Measurements from ENCODE around the gene HOXC11. TPM values are rescaled to one million over a fixed set of nuclear protein-coding genes. Genes with fewer than 3 reads are reported as not detected.

HOXC11 gene
- 1 to 10 TPM in 4 of 10 donors, under 1 TPM in 2, not detected in 4; 0.08 to 9.7 (median 2.8) TPM for polyA plus RNA-seq (ENCODE audit: insufficient read length in 10 of 10)
- long read RNA-seq, donor 1, result 0 reads
- long read RNA-seq, donor 2, partial matches to known transcripts, result 0 of 1 reads
- long read RNA-seq, donor 2, other reads (novel, unspliced or antisense), result 0 of 1 reads
- long read RNA-seq, donor 3, result 0 reads
- long read RNA-seq, donor 4, result 0 reads
- long read RNA-seq, donor 5, result 0 reads
- long read RNA-seq, donor 6, result 0 reads
- long read RNA-seq, donor 7, partial matches to known transcripts, result 0 of 1 reads
- long read RNA-seq, donor 7, other reads (novel, unspliced or antisense), result 0 of 1 reads
- long read RNA-seq, donor 8, partial matches to known transcripts, result 0 of 3 reads
- long read RNA-seq, donor 8, other reads (novel, unspliced or antisense), result 0 of 3 reads
- long read RNA-seq, donor 9, result 0 reads

DNA sequence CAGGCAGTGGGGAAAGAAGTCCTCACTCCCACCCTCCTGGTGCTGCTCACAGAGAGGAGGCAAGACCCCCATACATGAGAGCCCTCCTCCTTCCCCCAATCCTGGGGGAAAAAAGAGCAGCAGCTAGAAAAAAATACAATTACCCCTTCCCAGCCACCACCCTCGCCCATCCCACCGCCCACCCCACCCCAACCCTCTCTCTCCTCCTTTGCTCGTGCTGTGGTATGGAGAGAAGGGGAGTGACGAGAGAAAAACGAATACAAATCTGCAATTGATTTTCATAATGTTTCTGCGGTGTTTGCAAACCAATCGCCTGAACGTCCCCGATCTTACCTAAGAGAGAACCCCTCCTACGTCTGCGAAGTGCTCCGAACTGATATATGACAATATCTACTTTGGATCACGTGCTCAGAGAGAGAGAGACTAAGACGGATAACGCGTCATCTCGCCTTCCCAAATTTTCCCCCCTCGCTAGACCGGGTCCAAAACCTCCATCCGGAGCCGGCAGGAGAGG, at the start of gene HOXC11:
Gene HOXC11 (plus strand): TSS at position 405 of the 514 bp plus-strand sequence. CDS start 116 bp downstream, outside the sequence.
- DNase-seq, result peak in 1 of 3 donors; percentile 76

DNA sequence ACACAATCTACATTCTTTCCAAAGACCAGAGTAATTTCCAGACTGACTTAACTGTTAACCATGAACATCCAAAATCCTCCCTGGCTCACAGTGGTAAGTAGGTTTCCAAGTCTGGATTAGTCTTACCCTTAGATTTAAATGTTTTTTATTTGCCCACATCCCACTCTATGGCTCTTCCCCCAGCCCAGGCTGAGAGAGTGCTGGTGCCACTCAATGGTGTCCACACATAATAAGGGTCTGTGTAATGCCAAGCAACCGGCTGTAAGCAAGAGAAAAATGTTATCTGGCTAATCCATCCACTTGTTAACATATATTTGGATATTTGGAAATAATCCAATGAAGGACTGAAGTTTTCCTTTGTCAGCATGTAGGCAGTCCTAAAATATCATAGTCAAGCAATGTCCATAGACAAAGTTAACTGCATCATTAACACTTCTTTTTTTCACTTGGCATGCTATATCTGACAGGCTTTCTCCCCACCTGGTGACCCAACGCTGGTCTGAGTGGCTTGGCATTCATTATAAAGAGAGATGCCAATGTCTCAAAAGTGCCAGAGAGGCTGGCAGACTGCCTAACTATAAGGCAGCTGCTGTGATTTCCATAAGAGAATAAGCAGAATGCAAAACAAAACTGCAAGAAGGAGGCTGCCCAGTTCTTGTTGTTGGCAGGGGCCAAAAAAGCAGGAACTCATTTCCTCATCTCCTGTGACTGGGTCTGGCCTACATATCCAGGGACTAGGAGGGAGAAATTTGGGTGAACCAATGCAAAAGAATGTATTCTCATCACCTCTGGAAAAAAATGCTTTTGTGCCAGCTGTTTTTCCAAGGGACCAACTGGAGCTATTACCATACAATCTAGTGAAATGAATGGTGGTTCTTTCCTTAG, 48.2 kb upstream of the HOXC11 start:
- peak in 2 of 3 donors; percentile 34 to 66 for DNase-seq

DNA sequence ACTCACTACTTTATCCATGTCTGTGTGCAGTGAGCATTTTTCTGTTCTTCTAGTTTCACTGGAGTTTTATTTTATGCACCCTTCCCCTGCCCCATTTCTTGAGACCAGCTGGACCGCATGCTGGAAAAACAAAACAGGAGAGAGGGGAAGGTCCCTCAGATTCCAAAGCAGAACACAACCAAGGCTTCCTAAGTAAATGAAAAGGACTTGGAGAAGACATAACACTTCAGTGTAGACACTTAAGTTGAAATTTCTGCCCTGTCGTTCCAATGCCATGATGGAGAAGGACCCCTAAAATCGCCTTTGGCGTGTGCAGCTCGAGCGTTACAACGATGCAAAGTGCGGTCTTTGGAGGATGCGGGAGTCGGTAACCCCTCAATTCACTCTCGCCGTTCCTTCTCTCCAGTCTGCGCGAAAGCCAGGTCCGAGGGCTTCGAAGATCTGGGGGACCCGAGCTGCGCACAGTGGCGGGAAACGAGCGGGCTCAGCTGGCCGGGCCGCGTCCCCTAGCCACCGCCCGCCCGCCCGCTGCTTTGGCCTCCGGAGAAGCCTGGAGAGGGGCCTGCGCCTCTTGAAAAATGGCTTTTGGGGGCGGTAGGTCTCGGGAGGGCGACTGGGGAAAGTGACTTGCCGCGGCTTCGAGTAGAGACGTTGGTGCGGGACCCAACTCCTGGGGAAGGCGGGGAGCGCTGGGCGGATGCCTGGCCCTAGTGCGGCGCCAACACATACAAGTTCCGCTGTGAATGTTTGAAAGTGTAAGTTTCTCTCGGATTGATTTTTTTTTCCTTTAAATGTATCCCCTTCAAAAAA, 45.5 kb upstream of the HOXC11 start:
- peak in 1 of 3 donors; percentile 54 for DNase-seq

DNA sequence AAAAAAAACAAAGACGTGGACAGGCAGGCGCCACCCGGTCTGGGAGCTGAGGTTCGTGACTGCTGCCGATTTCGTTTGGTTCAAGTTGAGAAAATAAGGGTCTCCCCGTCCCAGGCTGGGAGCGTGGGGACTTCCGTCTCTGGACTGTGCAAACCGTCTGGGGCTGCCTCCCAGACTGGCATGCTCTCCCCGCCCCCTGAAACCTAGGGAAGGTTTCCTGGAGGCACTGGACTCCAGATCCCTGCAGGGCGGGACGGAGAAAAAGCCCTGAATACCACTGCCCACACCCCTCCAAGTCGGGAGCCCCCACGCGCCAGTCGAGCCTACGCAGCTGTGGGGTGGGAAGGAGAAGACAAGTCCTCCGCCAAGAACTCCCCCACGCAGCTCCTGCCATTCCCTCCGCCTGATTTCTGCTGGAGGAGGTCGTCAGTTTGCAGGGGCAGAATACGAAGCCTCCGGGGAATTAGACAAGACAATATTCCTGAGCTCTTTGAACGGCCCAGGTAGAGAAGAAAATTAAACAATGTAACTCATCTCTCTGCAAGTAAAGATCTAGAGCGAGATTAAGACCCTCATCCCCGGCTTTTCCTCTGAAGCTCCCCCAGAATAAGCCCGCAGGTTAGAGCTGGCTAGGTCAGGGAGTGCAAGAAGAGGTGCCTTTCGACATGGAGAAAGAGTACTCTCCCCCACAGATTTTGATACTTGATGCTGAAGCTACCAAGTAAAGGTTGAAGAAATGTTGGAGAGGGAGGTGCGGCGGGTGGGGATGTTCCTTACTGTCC, 44.7 kb upstream of the HOXC11 start:
- peak in 1 of 3 donors; percentile 49 for DNase-seq

DNA sequence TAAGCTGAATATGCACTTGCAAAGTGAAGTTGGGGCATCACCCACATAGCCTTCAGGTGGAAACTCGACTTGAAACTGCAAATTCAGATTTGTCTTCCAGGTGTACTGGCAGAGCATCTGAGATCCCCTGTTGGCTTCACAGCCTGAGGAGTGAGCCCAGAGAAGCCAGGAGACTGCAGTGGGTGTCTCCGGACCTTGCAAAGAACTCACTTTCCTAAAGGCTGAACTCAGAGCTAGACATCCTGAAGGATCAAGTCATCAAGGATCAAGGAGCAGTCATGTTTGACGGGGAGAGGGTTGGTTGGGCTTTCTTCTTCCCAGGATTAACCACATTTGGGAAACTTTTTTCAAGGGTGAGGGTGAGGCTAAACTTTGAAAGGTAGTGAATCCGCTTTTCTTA, 43.4 kb upstream of the HOXC11 start:
- peak in 1 of 3 donors; percentile 39 for DNase-seq

DNA sequence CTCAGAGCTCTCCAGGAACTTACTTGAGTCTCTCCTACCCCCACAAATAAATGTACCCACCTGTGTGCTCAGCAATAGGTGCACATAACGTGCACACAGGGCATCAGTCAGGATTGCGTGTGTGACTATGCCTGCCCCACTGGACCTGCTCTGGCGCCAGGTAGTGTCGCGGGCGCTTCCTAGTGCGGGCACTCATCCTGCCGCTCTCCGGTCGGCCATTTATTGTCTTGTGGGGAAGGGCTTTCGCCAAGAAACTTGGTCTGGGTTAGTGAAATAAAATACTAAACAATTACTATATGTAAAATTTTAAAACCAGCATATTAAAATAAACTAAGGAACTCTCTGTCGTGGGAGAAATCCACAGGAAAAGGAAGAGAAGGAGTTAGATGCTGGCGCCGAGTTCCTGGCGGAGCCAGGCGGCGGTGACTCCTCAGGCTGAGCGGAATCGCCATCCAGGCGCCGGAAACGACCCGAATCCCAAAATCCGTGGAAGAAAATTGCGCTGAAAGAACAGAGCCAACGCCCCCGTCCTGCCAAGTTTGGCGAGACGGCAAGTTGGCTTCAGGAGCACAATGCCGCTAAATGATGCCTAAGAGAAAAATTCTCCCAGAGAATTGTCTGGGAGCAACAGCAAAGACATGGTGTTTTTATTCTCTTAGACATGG, 42.2 kb upstream of the HOXC11 start:
- peak in 1 of 3 donors; percentile 47 for DNase-seq

DNA sequence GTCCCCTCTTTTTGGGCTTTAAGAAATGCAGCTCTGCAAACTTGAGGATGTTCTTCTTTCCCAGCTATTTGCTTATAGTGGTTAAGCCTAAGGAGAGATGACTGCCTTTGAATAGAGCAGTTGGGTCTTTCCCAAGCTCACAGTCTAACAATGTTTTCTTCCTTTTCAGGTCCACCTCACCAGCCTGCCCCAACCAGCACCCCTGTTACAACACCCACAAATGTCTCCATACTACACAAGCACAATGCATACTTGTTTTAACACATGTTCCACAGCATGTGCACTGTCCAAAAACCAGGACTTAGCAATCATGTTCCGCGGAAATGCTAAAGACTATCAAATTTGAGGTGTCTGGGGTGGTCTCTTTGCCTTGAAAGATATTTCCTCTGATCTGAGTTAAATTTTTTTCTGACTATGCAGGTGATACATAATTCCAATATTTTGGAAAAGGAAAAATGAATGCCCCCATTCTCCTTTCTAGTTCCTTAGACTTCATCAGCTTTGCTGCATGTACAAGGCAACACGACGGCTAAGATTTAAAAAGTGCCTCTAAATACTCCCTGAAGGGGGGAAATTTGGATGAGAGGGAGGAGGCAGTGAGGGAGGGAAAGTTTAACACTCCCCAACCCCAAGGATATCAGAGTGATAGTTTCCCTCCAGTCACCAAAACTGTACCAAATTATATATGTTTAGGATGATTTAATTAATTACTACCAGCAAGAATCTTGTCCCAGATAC, 40.9 kb upstream of the HOXC11 start:
- DNase-seq, result peak in 1 of 3 donors; percentile 26

DNA sequence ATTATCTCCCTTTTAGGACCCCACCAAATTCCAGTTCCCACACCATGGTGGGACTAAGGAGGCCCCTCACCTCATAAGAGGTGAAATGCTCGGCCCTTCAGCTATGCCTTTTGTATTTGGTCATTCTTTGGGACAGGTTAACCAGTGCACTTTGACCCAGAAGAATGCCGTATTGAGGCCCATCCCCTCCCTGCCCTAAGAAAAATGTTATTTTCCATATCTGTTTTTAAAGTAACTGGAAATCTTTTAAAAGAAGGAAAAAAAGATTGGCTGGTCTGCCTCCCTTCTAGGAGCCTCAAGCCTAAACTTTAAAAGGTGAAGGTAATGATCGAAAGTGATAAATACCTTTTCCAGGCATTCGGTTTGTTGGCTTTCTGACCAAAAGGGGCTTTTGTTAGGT, 40.0 kb upstream of the HOXC11 start:
- no peak for DNase-seq

DNA sequence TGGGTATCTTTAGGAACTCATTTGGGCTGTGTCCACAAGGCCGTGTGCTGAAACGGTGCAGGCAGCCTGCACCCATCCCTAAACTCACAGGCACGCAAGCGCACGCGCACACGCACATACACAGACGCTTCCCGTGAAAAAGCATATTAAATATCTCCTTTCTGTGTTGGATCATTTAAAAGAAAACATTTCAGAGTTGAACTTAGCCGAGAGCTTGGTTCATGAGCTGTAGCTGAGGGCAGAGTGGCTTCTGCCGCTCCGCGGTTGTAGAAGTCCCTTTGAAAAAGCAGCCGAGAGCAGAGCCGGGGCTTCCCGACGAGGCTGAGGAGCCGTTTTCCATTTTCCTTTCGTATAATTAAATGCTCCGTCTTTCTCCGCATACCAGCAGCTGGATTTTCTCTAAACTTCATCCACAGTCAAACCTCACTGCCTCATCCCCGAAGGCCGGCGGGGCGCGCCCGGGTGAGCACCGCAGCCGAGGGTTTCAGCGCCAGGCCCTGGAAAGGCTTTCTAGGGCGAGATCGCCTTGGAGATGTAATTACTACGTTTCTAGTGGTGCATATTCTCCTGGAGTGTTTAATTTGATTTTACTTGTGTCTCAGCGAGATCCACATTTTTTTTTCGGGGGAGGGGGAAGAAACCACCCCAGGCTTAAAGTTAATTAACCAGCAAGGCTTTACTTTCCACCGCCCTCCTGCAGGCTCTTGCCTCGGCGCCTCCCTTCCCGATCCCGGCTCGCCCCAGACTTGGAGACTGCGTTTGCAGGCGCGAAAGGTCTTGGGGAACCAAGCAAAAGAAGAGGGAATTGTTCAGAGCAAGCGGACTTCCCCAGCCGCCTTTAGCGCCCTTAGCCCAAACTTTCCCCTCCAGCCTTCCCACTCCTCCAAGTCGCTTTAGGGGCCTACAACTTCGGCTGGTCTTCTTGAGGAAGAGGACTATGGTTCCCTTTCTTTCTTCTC, 37.3 kb upstream of the HOXC11 start:
- DNase-seq, result peak in 1 of 3 donors; percentile 60

DNA sequence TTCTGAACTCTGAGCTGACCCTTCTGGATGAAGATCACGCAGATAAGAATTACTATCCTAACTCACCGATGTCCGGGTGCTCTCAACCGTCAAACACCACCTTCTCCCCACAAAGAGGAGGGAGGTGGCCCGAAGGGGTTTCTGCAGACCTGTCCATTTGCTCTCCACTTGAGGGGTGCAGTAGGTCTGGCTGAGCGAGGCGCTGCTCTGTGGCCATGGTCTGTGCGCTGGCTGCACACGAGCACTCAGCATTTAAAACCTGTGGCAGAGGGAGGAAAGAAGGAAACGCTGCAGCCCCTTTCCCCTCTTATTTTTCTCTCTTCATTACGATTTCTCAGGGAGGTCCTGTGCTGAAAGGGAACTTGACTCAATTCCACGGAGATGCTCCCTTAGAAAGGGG, 35.8 kb upstream of the HOXC11 start:
- DNase-seq, result peak in 1 of 3 donors; percentile 34

DNA sequence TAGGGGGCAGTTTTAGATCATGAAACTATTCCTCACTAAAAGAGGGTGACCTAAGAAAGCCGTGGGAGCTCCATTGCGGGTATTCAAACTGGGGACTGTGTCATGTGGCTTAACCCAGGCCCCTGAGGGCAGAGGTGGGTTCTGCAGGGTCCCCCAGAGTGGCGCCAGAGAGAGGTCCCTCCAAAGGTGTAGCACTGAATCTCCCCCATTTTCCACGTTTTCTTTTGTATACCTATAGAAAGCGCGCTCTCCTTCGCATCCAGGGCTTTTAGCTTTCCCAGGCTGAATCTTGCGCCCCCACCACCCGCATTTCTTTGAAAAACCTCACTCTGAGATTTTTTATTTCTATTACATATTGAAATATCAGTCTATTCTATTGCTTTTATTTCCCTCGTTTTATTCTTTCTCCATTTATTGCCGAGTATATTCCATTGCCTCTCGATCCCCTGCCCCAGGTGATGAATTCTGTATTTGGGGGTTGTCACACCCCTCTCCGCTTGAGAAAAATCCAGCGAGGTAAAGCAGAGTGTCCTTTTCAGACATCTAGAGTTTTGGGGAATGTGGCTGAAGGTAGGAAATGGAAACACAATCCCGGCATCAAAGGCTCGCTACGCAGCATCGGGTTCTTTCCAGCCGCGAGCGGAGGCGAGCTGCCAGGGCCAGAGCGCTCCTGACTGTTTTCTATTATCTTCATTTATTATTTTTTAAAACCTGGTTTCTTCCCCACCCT, 35.2 kb upstream of the HOXC11 start:
- DNase-seq, result no peak

DNA sequence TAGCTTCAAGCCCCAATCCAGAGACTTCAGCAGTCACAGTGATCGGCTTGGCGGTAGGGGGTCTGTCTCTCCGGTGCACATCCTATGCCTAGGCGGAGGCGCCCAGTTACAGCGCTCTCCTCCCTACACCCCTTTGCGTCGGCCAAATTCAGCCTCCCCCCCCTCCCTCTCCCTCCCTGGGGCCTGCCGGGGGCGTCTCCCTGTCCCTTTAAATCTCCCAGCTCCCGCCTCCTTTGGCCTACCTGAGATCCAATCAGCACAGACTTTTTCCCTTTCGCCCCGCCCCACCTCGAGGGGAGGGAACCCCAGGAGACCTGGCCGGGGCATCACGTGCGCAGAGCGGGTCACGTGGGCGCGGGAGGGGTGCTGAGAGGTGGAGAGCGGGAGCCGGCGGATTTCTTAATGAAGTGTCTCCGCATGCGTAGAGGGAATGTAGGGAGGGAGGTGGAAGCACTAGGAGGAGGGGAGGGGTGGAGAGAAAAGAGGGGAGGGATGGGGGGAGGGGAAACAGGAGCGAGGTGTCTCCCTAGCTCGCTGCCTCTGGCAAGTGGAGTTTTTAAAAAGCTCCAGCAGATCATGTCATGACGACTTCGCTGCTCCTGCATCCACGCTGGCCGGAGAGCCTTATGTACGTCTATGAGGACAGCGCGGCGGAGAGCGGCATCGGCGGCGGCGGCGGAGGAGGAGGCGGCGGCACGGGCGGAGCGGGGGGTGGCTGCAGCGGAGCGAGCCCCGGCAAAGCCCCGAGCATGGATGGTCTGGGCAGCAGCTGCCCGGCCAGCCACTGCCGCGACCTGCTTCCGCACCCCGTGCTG, 34.4 kb upstream of the HOXC11 start, which contains the start of gene HOXC13:
Gene HOXC13 (plus strand): TSS at position 506 of the 815 bp plus-strand sequence. CDS start 76 bp downstream, at position 582.
- DNase-seq, result peak in 2 of 3 donors; percentile 29 to 84

DNA sequence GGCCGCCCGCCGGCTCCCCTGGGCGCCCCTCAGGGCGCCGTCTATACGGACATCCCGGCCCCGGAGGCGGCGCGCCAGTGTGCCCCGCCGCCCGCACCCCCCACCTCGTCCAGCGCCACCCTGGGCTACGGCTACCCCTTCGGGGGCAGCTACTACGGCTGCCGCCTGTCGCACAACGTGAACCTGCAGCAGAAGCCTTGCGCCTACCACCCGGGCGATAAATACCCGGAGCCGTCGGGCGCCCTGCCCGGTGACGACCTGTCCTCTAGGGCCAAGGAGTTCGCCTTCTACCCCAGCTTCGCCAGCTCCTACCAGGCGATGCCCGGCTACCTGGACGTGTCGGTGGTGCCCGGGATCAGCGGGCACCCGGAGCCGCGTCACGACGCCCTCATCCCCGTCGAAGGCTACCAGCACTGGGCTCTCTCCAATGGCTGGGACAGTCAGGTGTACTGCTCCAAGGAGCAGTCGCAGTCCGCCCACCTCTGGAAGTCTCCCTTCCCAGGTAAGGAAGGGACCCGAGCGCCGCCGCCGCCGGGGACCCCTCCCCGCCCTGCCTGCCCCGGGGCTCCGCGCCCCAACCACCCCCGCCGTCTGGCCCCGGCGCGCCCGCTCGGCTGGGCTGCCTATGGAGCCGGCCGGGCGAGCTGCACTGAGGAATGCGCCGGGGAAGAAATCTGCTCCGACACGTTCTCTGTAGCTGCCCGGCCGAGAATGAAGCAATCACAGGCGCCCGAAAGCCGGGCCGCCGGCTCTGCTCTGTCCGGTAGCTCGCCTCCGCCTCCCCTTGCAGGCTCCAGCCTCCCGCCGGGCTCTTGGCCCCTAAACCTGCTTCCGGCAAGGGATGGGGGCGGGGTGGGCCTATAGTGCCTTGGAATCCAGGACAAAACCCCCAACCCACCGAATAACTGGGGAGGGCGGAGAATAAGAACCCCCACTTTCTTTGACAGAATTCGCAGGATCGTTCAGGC, 33.5 kb upstream of the HOXC11 start:
- DNase-seq, result peak in 1 of 3 donors; percentile 61

DNA sequence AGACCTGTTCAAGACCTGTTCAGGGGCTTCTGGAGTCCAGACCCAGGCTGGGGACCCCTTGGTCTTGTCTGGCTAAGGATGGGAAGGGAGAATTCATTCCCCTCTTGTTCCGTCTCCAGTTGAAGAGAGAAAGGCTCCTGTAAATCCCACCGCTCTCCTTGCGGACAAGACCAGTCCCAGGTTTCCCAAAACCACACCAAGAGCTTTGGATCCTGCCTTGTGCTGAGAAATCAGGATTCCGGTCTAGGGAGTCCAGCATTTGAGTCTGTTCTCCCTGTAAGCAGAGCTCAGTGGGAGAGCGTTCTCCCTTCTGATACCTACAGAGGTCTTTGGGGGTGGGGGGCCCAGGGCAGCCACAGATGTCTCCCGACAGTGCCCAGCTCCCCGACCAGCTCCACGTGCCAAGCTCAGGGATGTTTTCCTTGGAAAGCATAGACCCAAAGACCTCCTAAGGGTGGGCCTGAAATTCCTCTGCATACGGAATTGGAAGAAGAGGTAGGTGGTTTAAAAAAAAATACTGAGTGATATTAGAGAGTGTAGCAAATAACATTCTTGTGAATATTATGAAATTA, 32.4 kb upstream of the HOXC11 start:
- peak in 1 of 3 donors; percentile 33 for DNase-seq

DNA sequence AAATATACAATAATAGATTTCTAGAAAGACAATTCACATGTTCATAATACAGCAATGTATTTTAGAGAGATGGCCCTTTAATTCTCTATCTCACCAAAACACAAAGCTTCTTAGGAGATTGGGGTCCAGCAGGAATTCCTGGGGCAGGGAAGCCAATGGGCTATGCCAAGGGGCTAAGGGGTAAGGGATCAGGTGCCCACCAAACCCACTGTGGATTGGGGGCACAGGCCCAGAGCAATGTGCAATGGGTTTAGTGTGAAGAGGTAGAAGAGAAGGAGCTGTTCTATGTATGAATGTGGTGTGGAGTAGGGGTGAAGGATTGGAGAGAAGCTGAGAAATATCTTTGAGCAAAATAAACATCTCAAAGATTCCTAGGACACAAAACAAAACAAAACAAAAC, 31.7 kb upstream of the HOXC11 start:
- DNase-seq, result no peak
